ENCODE data around the gene LRRC32.
"Not testable (repeated sequence)": the region's sequence is repeated elsewhere in the genome, so short reads cannot be mapped to it uniquely, and the experiment has no call there.

LRRC32 gene

DNA sequence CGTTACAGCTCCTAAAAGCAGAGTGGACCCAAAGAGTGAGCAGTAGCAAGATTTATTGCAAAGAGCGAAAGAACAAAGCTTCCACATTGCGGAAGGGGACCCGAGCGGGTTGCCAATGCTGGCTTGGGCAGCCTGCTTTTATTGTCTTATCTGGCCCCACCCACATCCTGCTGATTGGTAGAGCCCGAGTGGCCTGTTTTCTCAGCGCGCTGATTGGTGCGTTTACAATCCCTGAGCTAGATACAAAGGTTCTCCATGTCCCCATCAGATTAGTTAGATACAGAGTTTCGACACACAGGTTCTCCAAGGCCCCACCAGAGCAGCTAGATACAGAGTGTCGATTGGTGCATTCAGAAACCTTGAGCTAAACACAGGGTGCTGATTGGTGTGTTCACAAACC, 62.3 kb downstream of the LRRC32 start:
- DNase-seq = not testable (repeated sequence)
